Right lobe of liver (tissue), 6 donors: ENCODE data around the gene RPL39L. TPM values are rescaled to one million over a fixed set of nuclear protein-coding genes. Genes with fewer than 3 reads are reported as not detected.

Source experiments
- ATAC-seq, 4 donors: fragments of 200-7000 bp; cut with Tn5 transposase; one replicate each; pipeline ENCODE4 v1.9.1; 2020; ENCODE audit warnings: mild to moderate bottlenecking in 4 of 4, moderate library complexity in 4 of 4
- DNase-seq, 3 donors: peaks; one replicate each; pipeline ENCODE4 v3.0.0-alpha.2; 2020
- H3K27ac ChIP-seq, 3 donors: fragments of 200-600 bp; one replicate each; pipeline ENCODE4 v1.8.0; 2022
- H3K27me3 ChIP-seq, 2 donors: fragments of 200-600 bp; one replicate each; pipeline ENCODE4 v1.8.0; 2022
- H3K36me3 ChIP-seq, 4 donors: fragments of 200-600 bp; sonication (generic) in 1 of 4; one replicate each; pipeline versions ENCODE4 v1.5.1 to v1.8.0; 2017 to 2022; ENCODE audit warnings: control low read depth in 1 of 4
- H3K4me1 ChIP-seq, 4 donors: fragments of 200-600 bp; sonication (generic) in 1 of 4; one replicate each; pipeline versions ENCODE4 v1.5.1 to v1.8.0; 2017 to 2022; ENCODE audit warnings: control low read depth in 1 of 4
- H3K4me3 ChIP-seq, 3 donors: fragments of 200-600 bp; one replicate each; pipeline ENCODE4 v1.8.0; 2022
- H3K9me3 ChIP-seq, 4 donors: fragments of 200-600 bp; sonication (generic) in 1 of 4; one replicate each; pipeline versions ENCODE4 v1.5.1 to v1.8.0; 2017 to 2022; ENCODE audit warnings: control low read depth in 1 of 4
- POLR2A ChIP-seq: fragments of 450-650 bp; IDR thresholded peaks from one replicate; pipeline ENCODE4 v1.6.1; 2017; ENCODE audit warnings: antibody characterized with exemption, mild to moderate bottlenecking
- WGBS: methylation state at CpG from one replicate; pipeline ENCODE4 v1.1.6; 2018; ENCODE audit warnings: low coverage, low lambda C conversion rate; ENCODE audit not compliant: insufficient coverage; ENCODE audit errors: missing lambda C conversion rate; 5-methylcytosine and 5-hydroxymethylcytosine counted together
- intact Hi-C, 2 donors: fragments of 100-400 bp; cut with DNase I; formaldehyde crosslinking; loops; one replicate each; pipeline versions ENCODE4 v1.11.2 to v1.14.1; 2022
- total RNA-seq, 6 experiments: library from RNA; depleted of rRNA in 2 of 6; stranded (reverse); fragments of >200 nt in 2 of 6; fragmentation: NEBNext Ultra II Directional in 3 of 6; extraction: Animal tissue kit (Norgen Biotek cat#: 25700) in 3 of 6; gene quantifications; one replicate each; pipeline versions ENCODE4 v1.1.0 to v1.2.4, GENCODE V29; 2016 to 2023
- TF ChIP-seq, protein P1 (sequence below), 4 donors: fragments of 200-600 bp in 3 of 4; fragments of 450-650 bp in 1 of 4; IDR thresholded peaks; one replicate each; pipeline versions ENCODE4 v1.5.1 to v1.8.0; 2016 to 2022; ENCODE audit warnings: antibody characterized with exemption in 4 of 4, mild to moderate bottlenecking in 2 of 4
- donor health status: DM: no; HTN: yes; CAD: no.
- donor health status: DM: no; HTN: no; CAD: no.
- donor health status: DM: no; HTN: no; CAD: no.
- donor health status: DM: no; HTN: yes; CAD: no.
- donor health status: DM: no; HTN: yes; CAD: no.

RPL39L gene
- total RNA-seq, 6 experiments from 2014 or later = 1.2 to 10.5 (median 2.9) TPM

GRCh38 chr3:187077537-187077936 lies 61.8 kb downstream of the RPL39L start:
- Histone ChIP-seq H3K4me3 (no peak overlapping the region), H3K27me3 (no peaks in the 10 kb centered on the region), H3K27ac (no peak overlapping the region), H3K36me3 (peaks cover 11 to 60% (median 30%) of the 10 kb centered on the region in 4 donors), H3K4me1 (peaks cover 0 to 4% (median 0%) of the 10 kb centered on the region in 4 donors), H3K9me3 (no peaks in the 10 kb centered on the region)
- DNase-seq (no peak), ATAC-seq (peak; percentile 4 to 14 (median 9))
- intact Hi-C loops = no loop called here
- TF ChIP-seq, protein P1, sequence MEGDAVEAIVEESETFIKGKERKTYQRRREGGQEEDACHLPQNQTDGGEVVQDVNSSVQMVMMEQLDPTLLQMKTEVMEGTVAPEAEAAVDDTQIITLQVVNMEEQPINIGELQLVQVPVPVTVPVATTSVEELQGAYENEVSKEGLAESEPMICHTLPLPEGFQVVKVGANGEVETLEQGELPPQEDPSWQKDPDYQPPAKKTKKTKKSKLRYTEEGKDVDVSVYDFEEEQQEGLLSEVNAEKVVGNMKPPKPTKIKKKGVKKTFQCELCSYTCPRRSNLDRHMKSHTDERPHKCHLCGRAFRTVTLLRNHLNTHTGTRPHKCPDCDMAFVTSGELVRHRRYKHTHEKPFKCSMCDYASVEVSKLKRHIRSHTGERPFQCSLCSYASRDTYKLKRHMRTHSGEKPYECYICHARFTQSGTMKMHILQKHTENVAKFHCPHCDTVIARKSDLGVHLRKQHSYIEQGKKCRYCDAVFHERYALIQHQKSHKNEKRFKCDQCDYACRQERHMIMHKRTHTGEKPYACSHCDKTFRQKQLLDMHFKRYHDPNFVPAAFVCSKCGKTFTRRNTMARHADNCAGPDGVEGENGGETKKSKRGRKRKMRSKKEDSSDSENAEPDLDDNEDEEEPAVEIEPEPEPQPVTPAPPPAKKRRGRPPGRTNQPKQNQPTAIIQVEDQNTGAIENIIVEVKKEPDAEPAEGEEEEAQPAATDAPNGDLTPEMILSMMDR (IDR thresholded peaks at IDR 0.05) = no peak
- TF ChIP-seq POLR2A = no peak
- WGBS = 90% methylated on average over 2 of the region's 5 CpGs

DNA sequence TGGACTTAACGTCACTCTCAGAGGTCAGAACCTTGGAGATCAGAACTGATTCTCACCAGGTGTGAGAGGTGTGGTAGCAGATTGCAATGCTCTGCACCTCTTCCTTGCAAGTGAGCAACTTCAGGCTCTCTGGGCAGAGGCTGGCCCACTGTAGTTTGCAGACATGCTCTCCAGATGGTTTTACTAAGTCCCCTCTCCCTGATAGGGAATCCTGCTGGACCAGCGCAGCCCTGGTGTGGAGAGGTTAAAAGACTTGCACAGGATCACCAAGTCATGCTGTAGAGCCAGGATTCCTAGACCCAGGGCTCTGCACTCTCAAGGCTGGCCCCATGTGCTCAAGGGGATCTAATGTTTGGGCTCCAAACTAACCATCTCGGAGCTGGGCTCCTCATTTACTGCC lies 62.2 kb downstream of the RPL39L start:
- intact Hi-C loops = no loop called here
- peak in 3 of 4 donors; percentile 4 to 10 (median 5) for ATAC-seq
- no peaks in the 10 kb centered on the region for H3K9me3 ChIP-seq
- WGBS = 89% methylated on average over 1 of the region's 3 CpGs
- H3K4me1 ChIP-seq = peaks cover 0 to 4% (median 0%) of the 10 kb centered on the region in 4 donors
- peaks cover 12 to 65% (median 32%) of the 10 kb centered on the region in 4 donors for H3K36me3 ChIP-seq
- DNase-seq = no peak
- no peak for TF ChIP-seq POLR2A
- TF ChIP-seq, protein P1 (IDR thresholded peaks at IDR 0.05) = no peak
- no peak overlapping the region for H3K4me3 ChIP-seq
- H3K27me3 ChIP-seq = no peaks in the 10 kb centered on the region
- no peak overlapping the region for H3K27ac ChIP-seq

DNA sequence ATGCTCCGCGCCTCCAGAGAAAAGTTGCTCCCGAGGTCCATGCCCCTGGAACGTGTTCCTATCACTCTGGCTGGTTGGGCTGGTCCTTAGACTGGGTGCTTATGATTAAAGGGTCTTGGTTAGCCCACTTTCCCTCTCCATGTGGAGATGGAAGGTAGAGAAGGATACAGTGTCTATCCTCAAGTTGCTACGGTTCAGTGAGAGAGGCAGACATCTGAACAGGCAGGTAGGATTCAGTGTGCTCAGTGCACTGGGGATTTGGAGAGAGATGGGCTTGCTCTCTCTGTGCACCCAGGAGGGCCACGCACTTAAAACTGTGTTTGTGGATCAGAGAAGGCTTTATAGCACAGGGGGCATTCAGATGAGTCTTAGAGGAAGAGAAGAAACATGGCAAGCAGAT lies 63.0 kb downstream of the RPL39L start:
- TF ChIP-seq POLR2A = no peak
- TF ChIP-seq, protein P1 (IDR thresholded peaks at IDR 0.05) = no peak
- intact Hi-C loops = no loop called here
- Histone ChIP-seq H3K4me1 (peaks cover 0 to 4% (median 0%) of the 10 kb centered on the region in 4 donors), H3K27ac (no peak overlapping the region), H3K27me3 (no peaks in the 10 kb centered on the region), H3K4me3 (no peak overlapping the region), H3K9me3 (no peaks in the 10 kb centered on the region), H3K36me3 (peaks cover 12 to 70% (median 34%) of the 10 kb centered on the region in 4 donors)
- WGBS = 92% methylated on average over 6 of the region's 6 CpGs
- DNase-seq (no peak), ATAC-seq (no peak)

- no peaks in the 10 kb centered on the region for H3K27me3 ChIP-seq
- no peak overlapping the region for H3K4me3 ChIP-seq
- TF ChIP-seq POLR2A = no peak
- TF ChIP-seq, protein P1 (IDR thresholded peaks at IDR 0.05) = no peak
- peaks cover 14 to 83% (median 40%) of the 10 kb centered on the region in 4 donors for H3K36me3 ChIP-seq
- ATAC-seq (no peak), DNase-seq (no peak)
- no peak overlapping the region for H3K27ac ChIP-seq
- no peaks in the 10 kb centered on the region for H3K9me3 ChIP-seq
- H3K4me1 ChIP-seq = peaks cover 0 to 3% (median 0%) of the 10 kb centered on the region in 4 donors
- intact Hi-C loops = no loop called here
Observed at GRCh38 chr3:187074846-187075245, 64.5 kb downstream of the RPL39L start.
